Measurements from ENCODE around the gene RELL2. TPM values are rescaled to one million over a fixed set of nuclear protein-coding genes. Genes with fewer than 3 reads are reported as not detected.

The RELL2 gene, protein sequence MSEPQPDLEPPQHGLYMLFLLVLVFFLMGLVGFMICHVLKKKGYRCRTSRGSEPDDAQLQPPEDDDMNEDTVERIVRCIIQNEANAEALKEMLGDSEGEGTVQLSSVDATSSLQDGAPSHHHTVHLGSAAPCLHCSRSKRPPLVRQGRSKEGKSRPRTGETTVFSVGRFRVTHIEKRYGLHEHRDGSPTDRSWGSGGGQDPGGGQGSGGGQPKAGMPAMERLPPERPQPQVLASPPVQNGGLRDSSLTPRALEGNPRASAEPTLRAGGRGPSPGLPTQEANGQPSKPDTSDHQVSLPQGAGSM
- total RNA-seq, result 2.1 and 2.8 TPM in 2 replicates

DNA sequence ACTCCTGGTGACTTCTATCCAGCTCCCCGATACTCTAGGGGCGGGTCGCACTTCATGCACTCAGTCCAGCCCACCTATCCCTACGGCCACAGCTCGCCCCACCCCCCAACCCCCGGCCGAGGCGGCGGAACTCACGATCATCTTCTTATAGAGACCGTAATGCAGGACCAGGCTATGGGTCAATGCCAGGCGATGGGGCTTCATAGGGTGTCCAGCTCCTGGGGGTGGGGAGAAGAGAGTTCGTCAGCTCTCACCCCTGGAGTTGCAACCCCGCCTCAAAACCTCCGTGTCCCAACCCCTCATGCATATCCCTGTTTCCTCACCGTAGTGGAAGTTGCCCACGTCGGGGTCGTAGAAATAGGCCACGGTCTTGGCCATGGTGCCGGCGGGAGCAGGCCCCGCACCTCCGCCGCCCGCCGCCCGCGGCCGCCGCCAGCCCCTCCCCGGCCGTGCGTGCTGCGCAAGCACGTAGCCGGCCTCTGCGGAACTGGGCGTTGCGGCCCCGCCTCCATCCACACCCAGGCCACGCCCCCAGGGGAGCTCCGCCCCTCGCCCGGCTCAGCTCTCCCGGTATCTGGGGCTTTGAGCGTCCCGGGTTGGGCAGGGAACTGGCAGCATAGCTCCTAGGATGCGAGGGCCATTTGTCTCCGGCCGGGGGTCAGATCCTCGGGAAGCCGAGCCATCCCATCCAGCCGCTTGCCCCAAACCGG lies at the start of gene RELL2, which contains the start of gene HDAC3:
RELL2 (plus strand) TSS at position 585 of the 710 bp plus-strand sequence. CDS start 1,229 bp downstream, outside the sequence.
HDAC3 (minus strand) TSS at position 437 of the 710 bp plus-strand sequence; CDS start at position 378, 59 bp downstream.

DNA sequence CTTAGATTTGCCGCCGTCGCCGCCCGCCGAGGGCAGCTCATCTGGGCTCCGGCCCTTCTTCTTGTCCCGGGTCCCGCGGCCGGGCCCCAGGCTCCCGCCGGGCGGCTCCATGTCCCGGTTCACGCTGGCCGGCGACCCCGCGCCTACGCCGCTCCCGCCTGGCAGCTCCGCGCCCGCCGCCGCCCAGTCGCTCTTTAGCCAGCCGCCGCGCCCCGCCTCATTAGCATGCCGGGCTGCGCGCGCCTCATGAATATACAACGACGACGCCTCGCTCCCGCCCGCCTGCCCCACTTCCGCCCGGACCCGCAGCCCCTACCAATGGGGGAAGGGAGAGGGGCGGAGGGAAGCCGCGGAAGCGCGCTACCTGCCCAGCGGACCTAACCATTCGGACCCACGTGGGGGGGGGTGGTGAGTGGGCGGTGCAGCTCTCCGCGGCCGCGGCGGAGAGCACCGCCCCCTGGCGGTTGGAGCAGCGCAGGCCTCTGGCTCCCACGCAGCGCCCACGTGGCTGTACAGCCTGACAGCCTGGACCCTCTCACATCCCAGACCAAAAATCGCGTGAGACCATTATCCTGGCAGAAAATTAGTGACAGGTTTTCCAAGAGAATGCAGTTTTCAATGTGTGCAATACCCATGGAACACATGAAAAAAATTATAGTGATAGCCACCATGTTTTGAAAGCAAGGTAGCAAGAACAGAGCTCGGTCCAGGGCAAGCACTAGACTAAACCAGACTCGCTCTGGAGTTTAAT lies 17.8 kb upstream of the RELL2 start, which contains the start of gene DIAPH1:
DIAPH1 (minus strand) TSS at position 197 of the 751 bp plus-strand sequence; CDS start at position 111, 86 bp downstream.

GRCh38 chr5:141650851-141651727 lies 14.3 kb downstream of the RELL2 start, which contains the start of gene FCHSD1:
TSS of gene FCHSD1 (minus strand) at chr5:141651418. CDS start at chr5:141651368, 50 bp downstream.

GRCh38 chr5:141681695-141682641 lies 45.2 kb downstream of the RELL2 start, which contains the start of gene ARAP3:
TSS of gene ARAP3 (minus strand) at chr5:141682230. CDS start at chr5:141680486, 1,744 bp downstream.

Other genes starting within 250 kb of the RELL2 start
- 26.9 and 27.5 TPM in 2 replicates for gene PCDHGB4, start 249.3 kb upstream of the RELL2 start, total RNA-seq
- gene PCDHGA8, start 244.4 kb upstream of the RELL2 start, total RNA-seq, result 3.0 and 3.3 TPM in 2 replicates
- gene PCDHGB5, start 239.1 kb upstream of the RELL2 start, total RNA-seq, result 15.9 and 19.9 TPM in 2 replicates
- 2.7 and 3.1 TPM in 2 replicates for gene PCDHGA9, start 234.2 kb upstream of the RELL2 start, total RNA-seq
- 2.7 and 3.1 TPM in 2 replicates for gene PCDHGB6, start 229.0 kb upstream of the RELL2 start, total RNA-seq
- gene PCDHGA10, start 224.0 kb upstream of the RELL2 start, total RNA-seq, result 4.3 and 5.4 TPM in 2 replicates
- gene PCDHGB7, start 219.3 kb upstream of the RELL2 start, total RNA-seq, result 6.3 and 6.9 TPM in 2 replicates
- 6.4 and 8.5 TPM in 2 replicates for gene PCDHGA11, start 215.9 kb upstream of the RELL2 start, total RNA-seq
- gene PCDHGA12, start 206.5 kb upstream of the RELL2 start, total RNA-seq, result 9.1 and 11.7 TPM in 2 replicates
- gene PCDHGC3, start 161.0 kb upstream of the RELL2 start, total RNA-seq, result 38.1 and 41.7 TPM in 2 replicates
- gene PCDHGC4, start 152.0 kb upstream of the RELL2 start, total RNA-seq, result 1.7 TPM in 2 replicates
- gene PCDHGC5, start 147.9 kb upstream of the RELL2 start, total RNA-seq, result 1.3 and 2.6 TPM in 2 replicates
- gene DIAPH1, start 18.0 kb upstream of the RELL2 start, total RNA-seq, result 9.2 TPM in 2 replicates
- 62.6 and 62.7 TPM in 2 replicates for gene HDAC3, start 148 bp upstream of the RELL2 start, total RNA-seq
- gene FCHSD1, start 14.4 kb downstream of the RELL2 start, total RNA-seq, result 15.4 and 19.0 TPM in 2 replicates
- 1.7 and 2.6 TPM in 2 replicates for gene ARAP3, start 45.2 kb downstream of the RELL2 start, total RNA-seq
- gene PCDH1, start 241.4 kb downstream of the RELL2 start, total RNA-seq, result 0.55 and 1.00 TPM in 2 replicates